ENCODE measurements around the gene SPAG17.
"Not testable (repeated sequence)": the region's sequence is repeated elsewhere in the genome, so short reads cannot be mapped to it uniquely, and the experiment has no call there.

The SPAG17 gene

GRCh38 chr1:117928881-117929342 lies 256.1 kb downstream of the SPAG17 start:
- Histone ChIP-seq H3K4me1 (ENCODE audit: control insufficient read depth in 1 of 2, insufficient read depth in 2 of 2, low read length in 2 of 2) (peaks cover 21 to 24% of the 10 kb centered on the region in 2 donors), H3K27ac (ENCODE audit: low read depth, low read length) (peak overlapping the region; percentile 90), H3K27me3 (ENCODE audit: control insufficient read depth in 1 of 2, insufficient read depth in 2 of 2, low read length in 2 of 2) (no peaks in the 10 kb centered on the region), H3K9me3 (ENCODE audit: control insufficient read depth in 1 of 2, low read length in 2 of 2) (no peaks in the 10 kb centered on the region), H3K4me3 (ENCODE audit: low read depth in 1 of 2, low read length in 2 of 2) (peak overlapping the region; percentile 99), H3K36me3 (ENCODE audit: control insufficient read depth in 1 of 2, insufficient read depth in 2 of 2, low read length in 2 of 2) (peaks cover 0 to 10% of the 10 kb centered on the region in 2 donors), H3K9ac (ENCODE audit: low read depth in 1 of 2, low read length in 2 of 2) (peak overlapping the region; percentile 90)

GRCh38 chr1:117925981-117926380 lies 259.0 kb downstream of the SPAG17 start:
- Histone ChIP-seq H3K4me1 (ENCODE audit: control insufficient read depth in 1 of 2, insufficient read depth in 2 of 2, low read length in 2 of 2) (peaks cover 11 to 21% of the 10 kb centered on the region in 2 donors), H3K4me3 (ENCODE audit: low read depth in 1 of 2, low read length in 2 of 2) (no peak overlapping the region), H3K27me3 (ENCODE audit: control insufficient read depth in 1 of 2, insufficient read depth in 2 of 2, low read length in 2 of 2) (no peaks in the 10 kb centered on the region), H3K9ac (ENCODE audit: low read depth in 1 of 2, low read length in 2 of 2) (no peak overlapping the region), H3K27ac (ENCODE audit: low read depth, low read length) (no peak overlapping the region), H3K9me3 (ENCODE audit: control insufficient read depth in 1 of 2, low read length in 2 of 2) (no peaks in the 10 kb centered on the region), H3K36me3 (ENCODE audit: control insufficient read depth in 1 of 2, insufficient read depth in 2 of 2, low read length in 2 of 2) (peaks cover 0 to 11% of the 10 kb centered on the region in 2 donors)

GRCh38 chr1:117922717-117923116 lies 262.3 kb downstream of the SPAG17 start:
- not testable (repeated sequence) for H3K4me1 ChIP-seq (ENCODE audit: control insufficient read depth in 1 of 2, insufficient read depth in 2 of 2, low read length in 2 of 2); H3K9me3 ChIP-seq (ENCODE audit: control insufficient read depth in 1 of 2, low read length in 2 of 2); H3K4me3 ChIP-seq (ENCODE audit: low read depth in 1 of 2, low read length in 2 of 2); H3K9ac ChIP-seq (ENCODE audit: low read depth in 1 of 2, low read length in 2 of 2); H3K27ac ChIP-seq (ENCODE audit: low read depth, low read length); H3K27me3 ChIP-seq (ENCODE audit: control insufficient read depth in 1 of 2, insufficient read depth in 2 of 2, low read length in 2 of 2)
- peaks cover 9 to 34% of the 10 kb centered on the region in 2 donors for H3K36me3 ChIP-seq (ENCODE audit: control insufficient read depth in 1 of 2, insufficient read depth in 2 of 2, low read length in 2 of 2)

- Histone ChIP-seq H3K9ac (ENCODE audit: low read depth in 1 of 2, low read length in 2 of 2) (no peak overlapping the region), H3K27me3 (ENCODE audit: control insufficient read depth in 1 of 2, insufficient read depth in 2 of 2, low read length in 2 of 2) (no peaks in the 10 kb centered on the region), H3K9me3 (ENCODE audit: control insufficient read depth in 1 of 2, low read length in 2 of 2) (no peaks in the 10 kb centered on the region), H3K4me1 (ENCODE audit: control insufficient read depth in 1 of 2, insufficient read depth in 2 of 2, low read length in 2 of 2) (no peaks in the 10 kb centered on the region), H3K36me3 (ENCODE audit: control insufficient read depth in 1 of 2, insufficient read depth in 2 of 2, low read length in 2 of 2) (peaks cover 9 to 38% of the 10 kb centered on the region in 2 donors), H3K27ac (ENCODE audit: low read depth, low read length) (no peak overlapping the region), H3K4me3 (ENCODE audit: low read depth in 1 of 2, low read length in 2 of 2) (no peak overlapping the region)
Observed at GRCh38 chr1:117921991-117922390, 263.0 kb downstream of the SPAG17 start.

GRCh38 chr1:117919376-117919775 lies 265.7 kb downstream of the SPAG17 start:
- Histone ChIP-seq H3K4me1 (ENCODE audit: control insufficient read depth in 1 of 2, insufficient read depth in 2 of 2, low read length in 2 of 2) (no peaks in the 10 kb centered on the region), H3K9me3 (ENCODE audit: control insufficient read depth in 1 of 2, low read length in 2 of 2) (no peaks in the 10 kb centered on the region), H3K4me3 (ENCODE audit: low read depth in 1 of 2, low read length in 2 of 2) (no peak overlapping the region), H3K9ac (ENCODE audit: low read depth in 1 of 2, low read length in 2 of 2) (no peak overlapping the region), H3K36me3 (ENCODE audit: control insufficient read depth in 1 of 2, insufficient read depth in 2 of 2, low read length in 2 of 2) (peaks cover 18 to 59% of the 10 kb centered on the region in 2 donors), H3K27ac (ENCODE audit: low read depth, low read length) (no peak overlapping the region), H3K27me3 (ENCODE audit: control insufficient read depth in 1 of 2, insufficient read depth in 2 of 2, low read length in 2 of 2) (no peaks in the 10 kb centered on the region)

- Histone ChIP-seq H3K27me3 (ENCODE audit: control insufficient read depth in 1 of 2, insufficient read depth in 2 of 2, low read length in 2 of 2) (no peaks in the 10 kb centered on the region), H3K27ac (ENCODE audit: low read depth, low read length) (no peak overlapping the region), H3K36me3 (ENCODE audit: control insufficient read depth in 1 of 2, insufficient read depth in 2 of 2, low read length in 2 of 2) (peaks cover 19 to 65% of the 10 kb centered on the region in 2 donors), H3K9me3 (ENCODE audit: control insufficient read depth in 1 of 2, low read length in 2 of 2) (no peaks in the 10 kb centered on the region), H3K4me1 (ENCODE audit: control insufficient read depth in 1 of 2, insufficient read depth in 2 of 2, low read length in 2 of 2) (no peaks in the 10 kb centered on the region), H3K9ac (ENCODE audit: low read depth in 1 of 2, low read length in 2 of 2) (no peak overlapping the region), H3K4me3 (ENCODE audit: low read depth in 1 of 2, low read length in 2 of 2) (no peak overlapping the region)
Observed at GRCh38 chr1:117911051-117911450, 274.0 kb downstream of the SPAG17 start.

GRCh38 chr1:117905019-117905418 lies 280.0 kb downstream of the SPAG17 start:
- no peaks in the 10 kb centered on the region for H3K9me3 ChIP-seq (ENCODE audit: control insufficient read depth in 1 of 2, low read length in 2 of 2)
- no peak overlapping the region for H3K27ac ChIP-seq (ENCODE audit: low read depth, low read length)
- H3K36me3 ChIP-seq (ENCODE audit: control insufficient read depth in 1 of 2, insufficient read depth in 2 of 2, low read length in 2 of 2), result peaks cover 30 to 55% of the 10 kb centered on the region in 2 donors
- H3K4me1 ChIP-seq (ENCODE audit: control insufficient read depth in 1 of 2, insufficient read depth in 2 of 2, low read length in 2 of 2), result no peaks in the 10 kb centered on the region
- H3K4me3 ChIP-seq (ENCODE audit: low read depth in 1 of 2, low read length in 2 of 2), result no peak overlapping the region
- no peak overlapping the region for H3K9ac ChIP-seq (ENCODE audit: low read depth in 1 of 2, low read length in 2 of 2)
- H3K27me3 ChIP-seq (ENCODE audit: control insufficient read depth in 1 of 2, insufficient read depth in 2 of 2, low read length in 2 of 2), result no peaks in the 10 kb centered on the region

DNA sequence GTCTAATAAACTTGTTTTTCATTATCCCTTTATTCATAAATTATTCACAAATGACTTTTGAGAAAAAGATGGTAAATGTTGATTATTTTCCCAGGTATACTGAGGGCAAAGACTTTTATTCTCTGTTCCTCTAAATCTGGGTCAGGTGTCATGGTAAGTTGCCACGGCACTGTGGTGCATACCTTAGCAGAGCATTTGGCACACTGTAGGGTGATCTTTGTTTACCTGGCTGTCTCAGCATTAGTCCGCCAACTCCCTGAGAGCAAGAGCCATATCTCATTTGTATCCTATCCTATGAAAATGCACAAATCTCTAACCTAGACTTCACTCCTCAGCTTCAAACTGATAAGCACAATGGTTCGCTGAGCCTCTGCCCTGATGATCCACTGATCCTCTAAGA lies 280.5 kb downstream of the SPAG17 start:
- Histone ChIP-seq H3K4me1 (ENCODE audit: control insufficient read depth in 1 of 2, insufficient read depth in 2 of 2, low read length in 2 of 2) (no peaks in the 10 kb centered on the region), H3K27ac (ENCODE audit: low read depth, low read length) (no peak overlapping the region), H3K36me3 (ENCODE audit: control insufficient read depth in 1 of 2, insufficient read depth in 2 of 2, low read length in 2 of 2) (peaks cover 28 to 57% of the 10 kb centered on the region in 2 donors), H3K27me3 (ENCODE audit: control insufficient read depth in 1 of 2, insufficient read depth in 2 of 2, low read length in 2 of 2) (no peaks in the 10 kb centered on the region), H3K9ac (ENCODE audit: low read depth in 1 of 2, low read length in 2 of 2) (no peak overlapping the region), H3K4me3 (ENCODE audit: low read depth in 1 of 2, low read length in 2 of 2) (no peak overlapping the region), H3K9me3 (ENCODE audit: control insufficient read depth in 1 of 2, low read length in 2 of 2) (no peaks in the 10 kb centered on the region)

All from duodenal mucosa (tissue), 2 donors.